ENCODE results near the gene ROR2.

The ROR2 gene

GRCh38 chr9:91820949-91821880, 128.8 kb downstream of the ROR2 start:
- no peak for TF ChIP-seq CTCF (IDR thresholded peaks at IDR 0.05; ENCODE audit: extremely low read depth, missing control alignments)
- no peak for DNase-seq (ENCODE audit: low spot score)

- DNase-seq (ENCODE audit: low spot score): no peak
- TF ChIP-seq CTCF (IDR thresholded peaks at IDR 0.05; ENCODE audit: extremely low read depth, missing control alignments): no peak
Measured at GRCh38 chr9:91820126-91820750, 129.8 kb downstream of the ROR2 start.

- DNase-seq (ENCODE audit: low spot score): no peak
- TF ChIP-seq CTCF (IDR thresholded peaks at IDR 0.05; ENCODE audit: extremely low read depth, missing control alignments): no peak
Measured at GRCh38 chr9:91818647-91819403, 131.2 kb downstream of the ROR2 start.

- TF ChIP-seq CTCF (IDR thresholded peaks at IDR 0.05; ENCODE audit: extremely low read depth, missing control alignments): no peak
- DNase-seq (ENCODE audit: low spot score): no peak
Measured at GRCh38 chr9:91818225-91818585, 131.8 kb downstream of the ROR2 start.

- no peak for DNase-seq (ENCODE audit: low spot score)
- no peak for TF ChIP-seq CTCF (IDR thresholded peaks at IDR 0.05; ENCODE audit: extremely low read depth, missing control alignments)
Measured at GRCh38 chr9:91817493-91818224, 132.4 kb downstream of the ROR2 start.

- no peak for DNase-seq (ENCODE audit: low spot score)
Measured at GRCh38 chr9:91817106-91817492, 132.9 kb downstream of the ROR2 start.

More at GRCh38 chr9:91817106-91817492, 132.9 kb downstream of the ROR2 start:
- TF ChIP-seq CTCF (IDR thresholded peaks at IDR 0.05; ENCODE audit: extremely low read depth, missing control alignments): no peak
